ENCODE data around the gene HECTD4. TPM values are rescaled to one million over a fixed set of nuclear protein-coding genes. Genes with fewer than 3 reads are reported as not detected.

The HECTD4 gene
- total and polyA plus RNA-seq, 7 donors: 2.1 to 22.8 (median 14.6) TPM

GRCh38 chr12:112325622-112326207 lies 56.5 kb downstream of the HECTD4 start:
- Histone ChIP-seq H3K36me3 (ENCODE audit: insufficient read depth in 1 of 2, low read depth in 1 of 2) (no peaks in the 10 kb centered on the region), H3K27ac (no peak overlapping the region), H3K4me3 (no peak overlapping the region), H3K9me3 (no peaks in the 10 kb centered on the region), H3K27me3 (ENCODE audit: insufficient read depth in 3 of 3, low read length in 2 of 3) (no peaks in the 10 kb centered on the region), H3K4me1 (peaks cover 31% of the 10 kb centered on the region)
- TF ChIP-seq CTCF (IDR thresholded peaks at IDR 0.05): no peak
- no peak for ATAC-seq
- WGBS, 3 donors: 80 to 86% (median 83%) methylated on average over 7 of the region's 7 CpGs
- DNase-seq: no peak
- intact Hi-C loops (cut with DNase I): no loop called here

- no peak for DNase-seq
- H3K4me1 ChIP-seq: peaks cover 31% of the 10 kb centered on the region
- intact Hi-C loops (cut with DNase I): no loop called here
- no peaks in the 10 kb centered on the region for H3K36me3 ChIP-seq (ENCODE audit: insufficient read depth in 1 of 2, low read depth in 1 of 2)
- no peak overlapping the region for H3K4me3 ChIP-seq
- WGBS, 3 donors: 90 to 95% (median 94%) methylated on average over 1 of the region's 1 CpG
- no peak for TF ChIP-seq CTCF (IDR thresholded peaks at IDR 0.05)
- no peak overlapping the region for H3K27ac ChIP-seq
- no peak for ATAC-seq
- no peaks in the 10 kb centered on the region for H3K9me3 ChIP-seq
- no peaks in the 10 kb centered on the region for H3K27me3 ChIP-seq (ENCODE audit: insufficient read depth in 3 of 3, low read length in 2 of 3)
Measured at GRCh38 chr12:112325157-112325556, 57.1 kb downstream of the HECTD4 start.

GRCh38 chr12:112322882-112323547 lies 59.2 kb downstream of the HECTD4 start:
- no peaks in the 10 kb centered on the region for H3K27me3 ChIP-seq (ENCODE audit: insufficient read depth in 3 of 3, low read length in 2 of 3)
- no peak overlapping the region for H3K27ac ChIP-seq
- H3K9me3 ChIP-seq: no peaks in the 10 kb centered on the region
- H3K36me3 ChIP-seq (ENCODE audit: insufficient read depth in 1 of 2, low read depth in 1 of 2): no peaks in the 10 kb centered on the region
- no peak overlapping the region for H3K4me3 ChIP-seq
- no peak for DNase-seq
- 80 to 82% (median 81%) methylated on average over 4 of the region's 4 CpGs for WGBS, 3 donors
- intact Hi-C loops (cut with DNase I): no loop called here
- no peak for TF ChIP-seq CTCF (IDR thresholded peaks at IDR 0.05)
- no peak for ATAC-seq
- H3K4me1 ChIP-seq: peaks cover 46% of the 10 kb centered on the region

GRCh38 chr12:112322441-112322840 lies 59.8 kb downstream of the HECTD4 start:
- DNase-seq: no peak
- ATAC-seq: no peak
- Histone ChIP-seq H3K4me3 (no peak overlapping the region), H3K4me1 (peaks cover 47% of the 10 kb centered on the region), H3K27ac (no peak overlapping the region), H3K27me3 (ENCODE audit: insufficient read depth in 3 of 3, low read length in 2 of 3) (no peaks in the 10 kb centered on the region), H3K9me3 (no peaks in the 10 kb centered on the region), H3K36me3 (ENCODE audit: insufficient read depth in 1 of 2, low read depth in 1 of 2) (no peaks in the 10 kb centered on the region)
- WGBS, 3 donors: 53 to 66% (median 64%) methylated on average over 2 of the region's 2 CpGs
- TF ChIP-seq CTCF (IDR thresholded peaks at IDR 0.05): no peak
- intact Hi-C loops (cut with DNase I): no loop called here

GRCh38 chr12:112321245-112321644 lies 61.0 kb downstream of the HECTD4 start:
- no peak overlapping the region for H3K27ac ChIP-seq
- H3K9me3 ChIP-seq: no peaks in the 10 kb centered on the region
- DNase-seq (no peak), ATAC-seq (no peak)
- no peaks in the 10 kb centered on the region for H3K36me3 ChIP-seq (ENCODE audit: insufficient read depth in 1 of 2, low read depth in 1 of 2)
- no peak overlapping the region for H3K4me3 ChIP-seq
- H3K27me3 ChIP-seq (ENCODE audit: insufficient read depth in 3 of 3, low read length in 2 of 3): no peaks in the 10 kb centered on the region
- H3K4me1 ChIP-seq: peaks cover 54% of the 10 kb centered on the region
- TF ChIP-seq CTCF (IDR thresholded peaks at IDR 0.05): no peak
- intact Hi-C loops (cut with DNase I): no loop called here

Measured in psoas muscle (tissue), 8 donors.